B cell (primary cell): ENCODE results near the gene CRTC2.

Source experiments
- CTCF ChIP-seq: fragments of 200-600 bp; IDR thresholded peaks from one replicate; pipeline ENCODE4 v1.8.0; 2022; ENCODE audit warnings: antibody characterized with exemption, mild to moderate bottlenecking
- EZH2 ChIP-seq: IDR thresholded peaks from 2 replicates; pipeline ENCODE4 v1.6.1; 2012; ENCODE audit warnings: borderline replicate concordance, low read depth, mild to moderate bottlenecking, moderate library complexity, low read length; ENCODE audit not compliant: insufficient read depth, poor library complexity, severe bottlenecking

GRCh38 chr1:153936011-153936802, 22.2 kb downstream of the CRTC2 start:
- TF ChIP-seq CTCF: no peak
- TF ChIP-seq EZH2: no peak
